Measurements from ENCODE around the gene CPA1.

GRCh38 chr7:130409067-130409711, 28.9 kb downstream of the CPA1 start:
- TF ChIP-seq YBX1 (IDR thresholded peaks at IDR 0.05) (no peak), GABPA (tag; conservative IDR thresholded peaks at IDR 0.05; ENCODE audit: low read depth) (no peak), POLR2A (conservative IDR thresholded peaks at IDR 0.05) (no peak), SIRT6 (IDR thresholded peaks at IDR 0.05; ENCODE audit: low read depth, low read length) (no peak), TEAD2 (tag; IDR thresholded peaks at IDR 0.05) (no peak), EP300 (IDR thresholded peaks at IDR 0.05; ENCODE audit: low read length) (no peak), ZNF175 (CRISPR knock-in tag; IDR thresholded peaks at IDR 0.05; ENCODE audit: low read depth) (no peak), BCL6 (CRISPR knock-in tag; IDR thresholded peaks at IDR 0.05) (no peak)
- TF ChIP-seq, protein P1, sequence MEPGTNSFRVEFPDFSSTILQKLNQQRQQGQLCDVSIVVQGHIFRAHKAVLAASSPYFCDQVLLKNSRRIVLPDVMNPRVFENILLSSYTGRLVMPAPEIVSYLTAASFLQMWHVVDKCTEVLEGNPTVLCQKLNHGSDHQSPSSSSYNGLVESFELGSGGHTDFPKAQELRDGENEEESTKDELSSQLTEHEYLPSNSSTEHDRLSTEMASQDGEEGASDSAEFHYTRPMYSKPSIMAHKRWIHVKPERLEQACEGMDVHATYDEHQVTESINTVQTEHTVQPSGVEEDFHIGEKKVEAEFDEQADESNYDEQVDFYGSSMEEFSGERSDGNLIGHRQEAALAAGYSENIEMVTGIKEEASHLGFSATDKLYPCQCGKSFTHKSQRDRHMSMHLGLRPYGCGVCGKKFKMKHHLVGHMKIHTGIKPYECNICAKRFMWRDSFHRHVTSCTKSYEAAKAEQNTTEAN (CRISPR knock-in tag; IDR thresholded peaks at IDR 0.05) = no peak
- TF ChIP-seq, protein P2, sequence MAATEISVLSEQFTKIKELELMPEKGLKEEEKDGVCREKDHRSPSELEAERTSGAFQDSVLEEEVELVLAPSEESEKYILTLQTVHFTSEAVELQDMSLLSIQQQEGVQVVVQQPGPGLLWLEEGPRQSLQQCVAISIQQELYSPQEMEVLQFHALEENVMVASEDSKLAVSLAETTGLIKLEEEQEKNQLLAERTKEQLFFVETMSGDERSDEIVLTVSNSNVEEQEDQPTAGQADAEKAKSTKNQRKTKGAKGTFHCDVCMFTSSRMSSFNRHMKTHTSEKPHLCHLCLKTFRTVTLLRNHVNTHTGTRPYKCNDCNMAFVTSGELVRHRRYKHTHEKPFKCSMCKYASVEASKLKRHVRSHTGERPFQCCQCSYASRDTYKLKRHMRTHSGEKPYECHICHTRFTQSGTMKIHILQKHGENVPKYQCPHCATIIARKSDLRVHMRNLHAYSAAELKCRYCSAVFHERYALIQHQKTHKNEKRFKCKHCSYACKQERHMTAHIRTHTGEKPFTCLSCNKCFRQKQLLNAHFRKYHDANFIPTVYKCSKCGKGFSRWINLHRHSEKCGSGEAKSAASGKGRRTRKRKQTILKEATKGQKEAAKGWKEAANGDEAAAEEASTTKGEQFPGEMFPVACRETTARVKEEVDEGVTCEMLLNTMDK (IDR thresholded peaks at IDR 0.05; ENCODE audit: borderline replicate concordance, insufficient read depth, low read depth, low read length, poor library complexity, severe bottlenecking) = no peak

All from K562 (cell line).